ENCODE results near the gene GLP1R.

GLP1R gene

DNA sequence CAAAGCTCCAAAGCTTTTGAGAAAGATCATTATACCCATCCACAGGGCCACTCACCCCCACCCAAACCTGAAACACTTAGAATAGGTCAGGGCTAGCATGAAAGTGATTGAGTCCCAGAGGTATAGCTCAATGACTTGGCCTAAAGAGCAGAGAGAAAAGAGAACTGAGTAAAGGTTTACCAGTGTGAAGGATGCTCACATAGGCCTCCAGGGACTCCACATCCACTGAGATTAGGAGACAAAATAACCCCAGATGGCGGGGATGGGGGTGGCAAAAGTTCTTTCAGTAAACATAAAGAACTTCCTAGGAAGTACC, 54.2 kb downstream of the GLP1R start:
- Histone ChIP-seq H3K36me3 (no peaks in the 10 kb centered on the region), H3K9me3 (no peaks in the 10 kb centered on the region), H3K4me1 (no peaks in the 10 kb centered on the region), H3K4me3 (ENCODE audit: low read depth, low read length) (no peak overlapping the region), H3K27me3 (no peaks in the 10 kb centered on the region)
- TF ChIP-seq, protein P1, sequence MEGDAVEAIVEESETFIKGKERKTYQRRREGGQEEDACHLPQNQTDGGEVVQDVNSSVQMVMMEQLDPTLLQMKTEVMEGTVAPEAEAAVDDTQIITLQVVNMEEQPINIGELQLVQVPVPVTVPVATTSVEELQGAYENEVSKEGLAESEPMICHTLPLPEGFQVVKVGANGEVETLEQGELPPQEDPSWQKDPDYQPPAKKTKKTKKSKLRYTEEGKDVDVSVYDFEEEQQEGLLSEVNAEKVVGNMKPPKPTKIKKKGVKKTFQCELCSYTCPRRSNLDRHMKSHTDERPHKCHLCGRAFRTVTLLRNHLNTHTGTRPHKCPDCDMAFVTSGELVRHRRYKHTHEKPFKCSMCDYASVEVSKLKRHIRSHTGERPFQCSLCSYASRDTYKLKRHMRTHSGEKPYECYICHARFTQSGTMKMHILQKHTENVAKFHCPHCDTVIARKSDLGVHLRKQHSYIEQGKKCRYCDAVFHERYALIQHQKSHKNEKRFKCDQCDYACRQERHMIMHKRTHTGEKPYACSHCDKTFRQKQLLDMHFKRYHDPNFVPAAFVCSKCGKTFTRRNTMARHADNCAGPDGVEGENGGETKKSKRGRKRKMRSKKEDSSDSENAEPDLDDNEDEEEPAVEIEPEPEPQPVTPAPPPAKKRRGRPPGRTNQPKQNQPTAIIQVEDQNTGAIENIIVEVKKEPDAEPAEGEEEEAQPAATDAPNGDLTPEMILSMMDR (IDR thresholded peaks at IDR 0.05; ENCODE audit: low read depth, low read length): no peak
- no peak for DNase-seq

- H3K27me3 ChIP-seq: no peaks in the 10 kb centered on the region
- no peaks in the 10 kb centered on the region for H3K9me3 ChIP-seq
- no peak overlapping the region for H3K4me3 ChIP-seq (ENCODE audit: low read depth, low read length)
- no peaks in the 10 kb centered on the region for H3K36me3 ChIP-seq
- H3K4me1 ChIP-seq: no peaks in the 10 kb centered on the region
- DNase-seq: no peak
- TF ChIP-seq, protein P1 (IDR thresholded peaks at IDR 0.05; ENCODE audit: low read depth, low read length): no peak
These were observed 55.9 kb downstream of the GLP1R start for GRCh38 chr6:39104528-39104927.

- H3K36me3 ChIP-seq: no peaks in the 10 kb centered on the region
- TF ChIP-seq, protein P1 (IDR thresholded peaks at IDR 0.05; ENCODE audit: low read depth, low read length): no peak
- no peaks in the 10 kb centered on the region for H3K9me3 ChIP-seq
- H3K27me3 ChIP-seq: no peaks in the 10 kb centered on the region
- DNase-seq: no peak
- no peaks in the 10 kb centered on the region for H3K4me1 ChIP-seq
- no peak overlapping the region for H3K4me3 ChIP-seq (ENCODE audit: low read depth, low read length)
These were observed 58.5 kb downstream of the GLP1R start for GRCh38 chr6:39107034-39107433.

- H3K27me3 ChIP-seq: no peaks in the 10 kb centered on the region
- no peaks in the 10 kb centered on the region for H3K4me1 ChIP-seq
- H3K9me3 ChIP-seq: no peaks in the 10 kb centered on the region
- no peak for DNase-seq
- no peaks in the 10 kb centered on the region for H3K36me3 ChIP-seq
- TF ChIP-seq, protein P1 (IDR thresholded peaks at IDR 0.05; ENCODE audit: low read depth, low read length): no peak
- H3K4me3 ChIP-seq (ENCODE audit: low read depth, low read length): no peak overlapping the region
These were observed 59.1 kb downstream of the GLP1R start for GRCh38 chr6:39107641-39108040.

DNA sequence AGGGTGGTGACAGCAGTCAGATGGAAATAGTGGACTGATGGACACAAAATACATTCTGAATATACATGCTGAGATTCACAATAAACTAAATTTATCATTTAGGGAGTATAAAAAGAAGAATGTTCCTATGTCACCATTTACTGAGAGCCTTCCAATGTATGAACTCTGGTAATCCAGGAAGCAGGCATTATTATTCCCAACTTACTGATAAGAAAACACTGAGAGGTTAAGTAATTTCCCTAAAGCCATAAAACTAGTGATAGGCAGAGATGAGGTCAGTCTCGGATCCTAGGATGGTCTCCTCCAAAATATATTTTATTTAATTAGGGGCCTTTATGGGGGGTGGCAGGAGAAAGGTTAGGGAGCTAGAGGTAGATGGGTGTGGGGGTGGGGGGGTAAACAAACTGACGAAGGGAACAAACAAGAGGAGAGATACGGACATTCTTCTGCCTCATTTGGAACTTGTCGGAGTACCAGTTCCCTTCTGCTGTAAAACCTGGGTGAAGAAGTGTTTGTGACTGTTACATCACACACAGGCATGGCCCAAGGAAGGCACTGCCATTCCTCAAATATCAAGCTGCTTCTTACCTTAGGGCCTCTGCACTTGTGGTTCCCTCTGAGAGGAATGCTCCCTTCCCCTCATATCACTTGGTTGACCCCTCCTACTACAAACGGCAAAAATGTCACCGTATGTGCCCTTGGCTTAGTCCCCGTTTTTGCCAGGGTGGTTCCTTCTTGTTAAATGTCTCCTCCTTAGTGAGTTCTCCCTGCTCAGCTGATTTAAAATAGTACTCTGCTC, 59.7 kb downstream of the GLP1R start:
- TF ChIP-seq, protein P1 (IDR thresholded peaks at IDR 0.05; ENCODE audit: low read depth, low read length): no peak
- Histone ChIP-seq H3K4me1 (no peaks in the 10 kb centered on the region), H3K27me3 (no peaks in the 10 kb centered on the region), H3K36me3 (no peaks in the 10 kb centered on the region), H3K9me3 (no peaks in the 10 kb centered on the region), H3K4me3 (ENCODE audit: low read depth, low read length) (no peak overlapping the region)
- no peak for DNase-seq

- Histone ChIP-seq H3K4me1 (peaks cover 3% of the 10 kb centered on the region; the same call in 1 of the 2 replicates), H3K27me3 (no peaks in the 10 kb centered on the region), H3K36me3 (no peaks in the 10 kb centered on the region), H3K9me3 (no peaks in the 10 kb centered on the region), H3K4me3 (ENCODE audit: low read depth, low read length) (no peak overlapping the region)
- TF ChIP-seq, protein P1 (IDR thresholded peaks at IDR 0.05; ENCODE audit: low read depth, low read length): no peak
- DNase-seq: no peak
These were observed 62.7 kb downstream of the GLP1R start for GRCh38 chr6:39111280-39111679.

Data from BE2C (cell line).